IMR-90 (cell line): Measurements from ENCODE around the gene MICAL2. TPM values are rescaled to one million over a fixed set of nuclear protein-coding genes. Genes with fewer than 3 reads are reported as not detected.

Source experiments
- ATAC-seq: fragments of 200-7000 bp; cut with Tn5 transposase; 2 replicates; pipeline ENCODE4 v1.9.1; 2020; ENCODE audit warnings: low read depth, mild to moderate bottlenecking, moderate library complexity
- BruUV-seq: library from RNA; stranded (reverse); fragments of 400-500 nt; replicated peaks from 2 replicates; lab custom pipeline; 2021; lab: Mats Ljungman, UMichigan
- CTCF ChIA-PET: fragments of 300-600 bp; formaldehyde crosslinking; extraction: SDS; loops from one replicate; lab custom pipeline; 2021; ENCODE audit warnings: antibody characterized with exemption; lab: Yijun Ruan, JAX
- POLR2A ChIA-PET: fragments of 300-600 bp; sonication (Branson Sonifier 250); formaldehyde crosslinking; loops from one replicate; lab custom pipeline; 2022; ENCODE audit warnings: antibody characterized with exemption; ENCODE audit not compliant: unreplicated experiment; lab: Charles Lee
- DNase-seq: peaks from one replicate; pipeline ENCODE4 v3.0.0; 2013
- H2AFZ ChIP-seq: replicated peaks from 2 replicates; pipeline ENCODE3; 2013; ENCODE audit warnings: low read length, mild to moderate bottlenecking; ENCODE audit not compliant: poor library complexity
- H2AK5ac ChIP-seq: 2 replicates; pipeline ENCODE4 v1.6.1; 2013; ENCODE audit warnings: low read depth, low read length, inconsistent platforms
- H2AK9ac ChIP-seq: replicated peaks from 2 replicates; pipeline ENCODE3; 2013; ENCODE audit warnings: mild to moderate bottlenecking, low read depth, low read length, moderate library complexity; ENCODE audit not compliant: poor library complexity
- H2BK120ac ChIP-seq: 2 replicates; pipeline ENCODE4 v1.6.1; 2013; ENCODE audit warnings: low read depth, low read length, inconsistent platforms
- H2BK15ac ChIP-seq: 3 replicates; pipeline ENCODE4 v1.6.1; 2013; ENCODE audit warnings: low read depth, low read length, inconsistent platforms
- H2BK20ac ChIP-seq: 2 replicates; pipeline ENCODE4 v1.6.1; 2013; ENCODE audit warnings: low read depth, mild to moderate bottlenecking, inconsistent platforms, low read length, moderate library complexity
- H2BK5ac ChIP-seq: 2 replicates; pipeline ENCODE4 v1.6.1; 2013; ENCODE audit warnings: mild to moderate bottlenecking, low read depth, low read length, inconsistent platforms; ENCODE audit not compliant: poor library complexity, severe bottlenecking
- H3K14ac ChIP-seq: replicated peaks from 2 replicates; pipeline ENCODE4 v1.6.1; 2013; ENCODE audit warnings: low read depth, low read length, inconsistent platforms
- H3K18ac ChIP-seq: 2 replicates; pipeline ENCODE4 v1.6.1; 2013; ENCODE audit warnings: low read depth, low read length, control low read depth
- H3K23ac ChIP-seq: 2 replicates; pipeline ENCODE4 v1.6.1; 2013; ENCODE audit warnings: low read depth, low read length, inconsistent platforms
- H3K27ac ChIP-seq: 2 replicates; pipeline ENCODE4 v1.5.1; 2013; ENCODE audit warnings: mild to moderate bottlenecking, control low read depth, low read length; ENCODE audit not compliant: insufficient read depth
- H3K27me3 ChIP-seq: 2 replicates; pipeline ENCODE4 v1.6.1; 2013; ENCODE audit warnings: low read length; ENCODE audit not compliant: control insufficient read depth, insufficient read depth
- H3K36me3 ChIP-seq: 2 replicates; pipeline ENCODE4 v1.6.1; 2013; ENCODE audit warnings: low read length, mixed read lengths; ENCODE audit not compliant: control insufficient read depth, insufficient read depth
- H3K4ac ChIP-seq: 2 replicates; pipeline ENCODE4 v1.6.1; 2013; ENCODE audit warnings: low read depth, low read length, inconsistent platforms
- H3K4me1 ChIP-seq: 2 replicates; pipeline ENCODE4 v1.6.1; 2013; ENCODE audit warnings: low read length, mixed read lengths; ENCODE audit not compliant: control insufficient read depth, insufficient read depth
- H3K4me2 ChIP-seq: 2 replicates; pipeline ENCODE4 v1.6.1; 2013; ENCODE audit warnings: low read depth, mild to moderate bottlenecking, control low read depth, low read length, moderate library complexity
- H3K4me3 ChIP-seq: 2 replicates; pipeline ENCODE4 v1.5.1; 2013; ENCODE audit warnings: low read depth, mild to moderate bottlenecking, control low read depth, low read length, moderate library complexity; ENCODE audit not compliant: insufficient read depth
- H3K56ac ChIP-seq: 2 replicates; pipeline ENCODE4 v1.6.1; 2013; ENCODE audit warnings: low read length, inconsistent platforms; ENCODE audit not compliant: insufficient read depth; ENCODE audit errors: extremely low read depth
- H3K79me1 ChIP-seq, 2 experiments: 2 replicates each; pipeline ENCODE4 v1.6.1; 2013; ENCODE audit warnings: low read length in 2 of 2, inconsistent platforms in 1 of 2, low read depth in 1 of 2
- H3K9ac ChIP-seq: 2 replicates; pipeline ENCODE4 v1.6.1; 2013; ENCODE audit warnings: low read depth, low read length, control low read depth
- H3K9me1 ChIP-seq: 2 replicates; pipeline ENCODE4 v1.6.1; 2013; ENCODE audit warnings: low read length, inconsistent platforms; ENCODE audit not compliant: insufficient read depth
- H3K9me3 ChIP-seq: 2 replicates; pipeline ENCODE4 v1.6.1; 2013; ENCODE audit warnings: low read length; ENCODE audit not compliant: control insufficient read depth, insufficient read depth
- H4K20me1 ChIP-seq: 2 replicates; pipeline ENCODE4 v1.6.1; 2013; ENCODE audit warnings: low read length, inconsistent platforms; ENCODE audit not compliant: insufficient read depth
- H4K5ac ChIP-seq: 2 replicates; pipeline ENCODE4 v1.6.1; 2013; ENCODE audit warnings: mild to moderate bottlenecking, low read depth, low read length, control low read depth
- H4K8ac ChIP-seq, 2 experiments: 2 replicates each; pipeline ENCODE4 v1.6.1; 2013; ENCODE audit warnings: low read depth in 2 of 2, low read length in 2 of 2, control low read depth in 1 of 2, inconsistent platforms in 1 of 2
- H4K91ac ChIP-seq: 2 replicates; pipeline ENCODE4 v1.6.1; 2013; ENCODE audit warnings: low read depth, low read length, inconsistent platforms; ENCODE audit not compliant: insufficient read depth
- BHLHE40 ChIP-seq: fragments of 150-350 bp; IDR thresholded peaks from 2 replicates; pipeline ENCODE4 v1.6.1; 2016; ENCODE audit warnings: mild to moderate bottlenecking, low read depth, low read length
- CHD1 ChIP-seq: IDR thresholded peaks from 2 replicates; pipeline ENCODE4 v1.6.1; 2012; ENCODE audit warnings: low read depth, low read length, improper control_type of control experiment
- CTCF ChIP-seq: conservative IDR thresholded peaks from 2 replicates; pipeline ENCODE4 v1.5.1; 2012; ENCODE audit warnings: mild to moderate bottlenecking, low read depth, low read length, improper control_type of control experiment
- POLR2A ChIP-seq: IDR thresholded peaks from 2 replicates; pipeline ENCODE4 v1.6.1; 2012; ENCODE audit warnings: mild to moderate bottlenecking, low read depth, low read length
- SMC3 ChIP-seq: fragments of 150-350 bp; IDR thresholded peaks from 2 replicates; pipeline ENCODE4 v1.6.1; 2016; ENCODE audit warnings: low read depth, mild to moderate bottlenecking, antibody characterized with exemption, low read length, moderate library complexity
- USF2 ChIP-seq: fragments of 150-350 bp; IDR thresholded peaks from 2 replicates; pipeline ENCODE4 v1.6.1; 2017; ENCODE audit warnings: mild to moderate bottlenecking, antibody characterized with exemption, low read length, low read depth
- WGBS, 2 experiments: methylation state at CpG; one replicate each; pipeline versions ENCODE4 v1.1.5 to v1.1.7; 2013; ENCODE audit warnings: missing lambda C conversion rate in 2 of 2; ENCODE audit not compliant: insufficient read length in 1 of 2; ENCODE audit errors: extremely low coverage in 2 of 2; 5-methylcytosine and 5-hydroxymethylcytosine counted together
- dilution Hi-C: fragments of 300-500 bp; cut with HindIII; formaldehyde crosslinking; loops from one replicate; pipeline ENCODE4 v1.14.3; 2018; ENCODE audit warnings: low sequenced_read_pairs; ENCODE audit not compliant: unreplicated experiment
- in situ Hi-C: fragments of 300-500 bp; cut with MboI; formaldehyde crosslinking; loops from 3 replicates; pipeline ENCODE4 v1.14.3; 2019; ENCODE audit warnings: low sequenced_read_pairs, inconsistent platforms, mixed read lengths
- intact Hi-C: fragments of 100-400 bp; cut with micrococcal nuclease; formaldehyde crosslinking; loops from 2 replicates; pipeline ENCODE4 v1.10.0; 2022
- polyA plus RNA-seq, 3 experiments: library from polyadenylated mRNA; depleted of rRNA; stranded (reverse); fragments of >200 nt; gene quantifications; 2 replicates each; pipeline ENCODE4 v1.2.3, GENCODE V29; 2012; ENCODE audit warnings: low replicate concordance in 1 of 3
- total RNA-seq: library from RNA; depleted of rRNA; stranded (reverse); fragments of >200 nt; gene quantifications from 2 replicates; pipeline ENCODE4 v1.2.3, GENCODE V29; 2012

MICAL2 gene
- total and polyA plus RNA-seq, 2 of the 4 experiments (the other 2 are of a cell fraction) = 170 to 336 TPM

- Histone ChIP-seq H3K4me1 (peaks cover 27% of the 10 kb centered on the region), H3K56ac (peak overlapping the region; percentile 97), H3K23ac (peak overlapping the region; percentile 99), H3K9ac (peak overlapping the region; percentile 69; the same call in 1 of the 2 replicates), H3K36me3 (no peaks in the 10 kb centered on the region), H3K9me3 (no peaks in the 10 kb centered on the region), H4K8ac (peak overlapping the region; percentile 94 to 95), H3K27me3 (no peaks in the 10 kb centered on the region), H3K4me2 (no peak overlapping the region), H3K79me1 (peaks cover 18 to 53% of the 10 kb centered on the region in 2 experiments), H2BK20ac (peak overlapping the region; percentile 99), H3K4ac (peak overlapping the region; percentile 99), H3K9me1 (peaks cover 46% of the 10 kb centered on the region), H4K91ac (peak overlapping the region; percentile 99), H2AFZ (no peak overlapping the region), H3K4me3 (no peak overlapping the region), H2BK15ac (peak overlapping the region; percentile 99; the same call in 2 of the 3 replicates), H3K18ac (peak overlapping the region; percentile 96), H2BK120ac (peak overlapping the region; percentile 99), H3K27ac (peak overlapping the region; percentile 80), H4K5ac (peak overlapping the region; percentile 95), H2AK9ac (peak overlapping the region; percentile 14), H2BK5ac (peak overlapping the region; percentile 100), H4K20me1 (no peaks in the 10 kb centered on the region), H3K14ac (peak overlapping the region; percentile 98), H2AK5ac (peak overlapping the region; percentile 99)
- POLR2A ChIA-PET = interaction anchor here (3.0 kb wide), 1 partner anchor 12 kb away, joined by 23 read pairs; no protein-coding TSS in a partner anchor
- BruUV-seq = no TSS peak
- intact Hi-C loops = no loop called here
- TF ChIP-seq CHD1 (no peak), USF2 (no peak), POLR2A (peak; percentile 78; the same call in 1 of the 2 replicates), SMC3 (no peak), CTCF (no peak), BHLHE40 (no peak)
- DNase-seq (no peak), ATAC-seq (no peak)
- CTCF ChIA-PET = interaction anchor here (0.6 to 1.2 kb wide), 2 partner anchors 207 to 214 kb away, joined by 4 read pairs; no protein-coding TSS in a partner anchor
- 82% methylated on average over 4 of the region's 6 CpGs; no CpG with 5 or more reads in 1 of the 2 experiments for WGBS, 2 experiments
- dilution Hi-C loops = no loop called here
- in situ Hi-C loops = no loop called here
Measured at GRCh38 chr11:12074529-12075195, 35.7 kb upstream of the MICAL2 start.
